SK-N-SH (cell line): Measurements from ENCODE around the gene RB1. TPM values are rescaled to one million over a fixed set of nuclear protein-coding genes. Genes with fewer than 3 reads are reported as not detected.

ENCODE experiments used
- CTCF ChIA-PET: fragments of 300-600, 350-600 bp; formaldehyde crosslinking; extraction: SDS; loops from one replicate; lab custom pipeline; 2021; lab: Yijun Ruan, JAX
- POLR2A ChIA-PET: fragments of 350-600 bp; sonication (Branson Sonifier 250); formaldehyde crosslinking; extraction: SDS; loops from one replicate; lab custom pipeline; 2020; ENCODE audit warnings: antibody characterized with exemption, inconsistent platforms; lab: Yijun Ruan, JAX
- DNase-seq: peaks from one replicate; pipeline ENCODE4 v3.0.0; 2012
- H2AFZ ChIP-seq: fragments of 200-600 bp; sonication (generic); 2 replicates; pipeline ENCODE4 v1.8.1; 2016; ENCODE audit warnings: antibody characterized with exemption, mild to moderate bottlenecking, low read depth
- H3F3A ChIP-seq: fragments of 200-600 bp; sonication (generic); replicated peaks from 2 replicates; pipeline ENCODE3; 2016; ENCODE audit warnings: antibody characterized with exemption, mild to moderate bottlenecking; ENCODE audit not compliant: insufficient read depth
- H3K27ac ChIP-seq, 2 experiments: fragments of 200-500 bp in 1 of 2; fragments of 200-600 bp in 1 of 2; sonication (Bioruptor generic) in 1 of 2; sonication (generic), shearing (Covaris generic) in 1 of 2; 2 replicates each; pipeline versions ENCODE4 v1.5.1 to v1.6.1; 2014 to 2016; ENCODE audit warnings: low read depth in 2 of 2, inconsistent platforms in 1 of 2, low read length in 1 of 2, mild to moderate bottlenecking in 1 of 2, mixed read lengths in 1 of 2
- H3K27me3 ChIP-seq: fragments of 200-600 bp; sonication (generic), shearing (Covaris generic); 2 replicates; pipeline ENCODE4 v1.6.1; 2016; ENCODE audit warnings: mixed run types; ENCODE audit not compliant: insufficient read depth
- H3K36me3 ChIP-seq, 2 experiments: fragments of 200-500 bp in 1 of 2; fragments of 200-600 bp in 1 of 2; sonication (Bioruptor generic) in 1 of 2; sonication (generic) in 1 of 2; replicated peaks in 1 of 2; 2 replicates each; pipeline versions ENCODE3 to v1.5.1; 2014 to 2016; ENCODE audit warnings: low read length in 1 of 2, mild to moderate bottlenecking in 1 of 2; ENCODE audit not compliant: insufficient read depth in 2 of 2, control insufficient read depth in 1 of 2
- H3K4me1 ChIP-seq, 2 experiments: fragments of 200-500 bp in 1 of 2; fragments of 200-600 bp in 1 of 2; sonication (Bioruptor generic) in 1 of 2; sonication (generic), shearing (Covaris generic) in 1 of 2; 2 replicates each; pipeline versions ENCODE4 v1.5.1 to v1.6.1; 2014 to 2016; ENCODE audit warnings: low read depth in 1 of 2, low read length in 1 of 2, mixed run types in 1 of 2; ENCODE audit not compliant: insufficient read depth in 2 of 2, control insufficient read depth in 1 of 2
- H3K4me2 ChIP-seq: fragments of 200-600 bp; sonication (generic), shearing (Covaris generic); 2 replicates; pipeline ENCODE4 v1.6.1; 2017; ENCODE audit warnings: mixed run types
- H3K4me3 ChIP-seq, 2 experiments: fragments of 200-500 bp in 1 of 2; fragments of 200-600 bp in 1 of 2; sonication (Bioruptor generic) in 1 of 2; sonication (generic), shearing (Covaris generic) in 1 of 2; 2 replicates each; pipeline versions ENCODE4 v1.5.1 to v1.8.1; 2014 to 2016; ENCODE audit warnings: low read depth in 2 of 2, inconsistent platforms in 1 of 2, low read length in 1 of 2, mild to moderate bottlenecking in 1 of 2, mixed read lengths in 1 of 2, moderate library complexity in 1 of 2
- H3K79me2 ChIP-seq: fragments of 200-600 bp; sonication (generic); 2 replicates; pipeline ENCODE4 v1.8.1; 2017; ENCODE audit warnings: mild to moderate bottlenecking; ENCODE audit not compliant: insufficient read depth
- H3K9ac ChIP-seq: fragments of 200-600 bp; sonication (generic); 2 replicates; pipeline ENCODE4 v1.6.1; 2017; ENCODE audit warnings: mixed run types
- H3K9me2 ChIP-seq: fragments of 200-600 bp; sonication (generic); 2 replicates; pipeline ENCODE4 v1.6.1; 2017; ENCODE audit warnings: mixed run types
- H3K9me3 ChIP-seq: fragments of 200-600 bp; sonication (generic); 2 replicates; pipeline ENCODE4 v1.6.1; 2017; ENCODE audit warnings: mixed run types, mild to moderate bottlenecking, moderate library complexity
- H4K20me1 ChIP-seq: fragments of 200-600 bp; sonication (generic); 2 replicates; pipeline ENCODE4 v1.6.1; 2017; ENCODE audit warnings: mild to moderate bottlenecking, mixed run types; ENCODE audit not compliant: insufficient read depth
- EP300 ChIP-seq, 2 experiments: IDR thresholded peaks; 2 replicates each; pipeline versions ENCODE4 v1.4.0 to v1.6.1; 2012; ENCODE audit warnings: borderline replicate concordance in 1 of 2, low read depth in 1 of 2, low read length in 1 of 2
- EZH2phosphoT487 ChIP-seq: fragments of 200-600 bp; sonication (generic); IDR thresholded peaks from 2 replicates; pipeline ENCODE4 v1.6.1; 2017; ENCODE audit warnings: low read depth, mixed run types, mild to moderate bottlenecking, antibody characterized with exemption, moderate library complexity, borderline replicate concordance
- GABPA ChIP-seq: IDR thresholded peaks from 2 replicates; pipeline ENCODE4 v1.4.0; 2012; ENCODE audit warnings: low read depth, mild to moderate bottlenecking
- MEF2A ChIP-seq: IDR thresholded peaks from 2 replicates; pipeline ENCODE4 v1.4.0; 2012; ENCODE audit warnings: low read depth, borderline replicate concordance
- NFIC ChIP-seq: IDR thresholded peaks from 2 replicates; pipeline ENCODE4 v1.4.0; 2012; ENCODE audit warnings: borderline replicate concordance
- POLR2AphosphoS5 ChIP-seq: IDR thresholded peaks from 2 replicates; pipeline ENCODE4 v1.6.1; 2012; ENCODE audit warnings: low read depth, low read length
- RFX5 ChIP-seq: IDR thresholded peaks from 2 replicates; pipeline ENCODE4 v1.6.1; 2012; ENCODE audit warnings: mild to moderate bottlenecking, improper control_type of control experiment, low read length
- RXRA ChIP-seq: IDR thresholded peaks from 2 replicates; pipeline ENCODE4 v1.4.0; 2012; ENCODE audit warnings: low read depth, mild to moderate bottlenecking, borderline replicate concordance
- SIN3A ChIP-seq: IDR thresholded peaks from 2 replicates; pipeline ENCODE4 v1.6.1; 2012; ENCODE audit warnings: low read depth, mild to moderate bottlenecking, low read length, moderate library complexity, borderline replicate concordance
- TAF1 ChIP-seq: IDR thresholded peaks from 2 replicates; pipeline ENCODE4 v1.6.1; 2012; ENCODE audit warnings: low read depth, mild to moderate bottlenecking, low read length, moderate library complexity, borderline replicate concordance
- YY1 ChIP-seq: IDR thresholded peaks from 2 replicates; pipeline ENCODE4 v1.4.0; 2012; ENCODE audit warnings: low read depth, mild to moderate bottlenecking
- WGBS: methylation state at CpG from one replicate; pipeline ENCODE4 v1.1.6; 2017; ENCODE audit warnings: low lambda C conversion rate; 5-methylcytosine and 5-hydroxymethylcytosine counted together
- polyA plus RNA-seq, 3 experiments: library from polyadenylated mRNA; depleted of rRNA; stranded (reverse); fragments of >200 nt; gene quantifications; 2 replicates each; pipeline ENCODE4 v1.2.3, GENCODE V29; 2012
- TF ChIP-seq, protein P1 (sequence below): IDR thresholded peaks from 2 replicates; pipeline ENCODE4 v1.4.0; 2012; ENCODE audit warnings: low read depth, borderline replicate concordance
- TF ChIP-seq, protein P2 (sequence below): IDR thresholded peaks from 2 replicates; pipeline ENCODE4; 2012
- TF ChIP-seq, protein P3 (sequence below): fragments of 150-350 bp; IDR thresholded peaks from 2 replicates; pipeline ENCODE4 v1.6.1; 2016; ENCODE audit warnings: mild to moderate bottlenecking, low read depth, low read length

The RB1 gene
- polyA plus RNA-seq, 1 of the 3 experiments (the other 2 are of a cell fraction), result 11.5 TPM

DNA sequence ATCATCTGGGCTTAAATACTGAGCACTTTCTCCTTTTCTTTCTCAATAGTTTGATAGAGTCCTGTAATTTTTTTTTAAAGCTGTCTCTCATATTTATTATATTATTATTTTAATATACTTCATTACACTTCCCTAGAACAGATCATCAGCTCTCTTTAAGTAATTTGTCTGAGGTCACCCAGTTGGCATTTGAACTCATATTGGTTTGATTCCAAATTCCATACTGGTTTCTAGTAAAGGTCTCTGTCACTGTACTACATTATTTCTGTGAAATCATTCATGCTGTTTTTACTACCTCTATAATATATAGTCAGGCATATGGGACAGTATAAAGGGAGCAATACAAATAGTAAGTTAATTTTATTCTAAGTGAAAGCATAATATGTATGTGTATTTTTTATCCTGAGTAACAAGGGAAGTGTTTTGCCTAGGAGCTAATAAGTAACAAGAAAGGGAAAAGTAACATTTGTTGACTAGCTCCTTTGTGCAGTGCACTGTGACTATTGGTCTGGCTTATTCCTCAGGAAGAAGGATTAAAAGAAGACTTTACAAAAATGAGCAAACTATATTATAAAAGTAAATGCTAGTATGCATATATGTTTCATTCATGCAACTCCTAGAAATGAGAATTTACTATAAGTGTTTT lies 95.0 kb downstream of the RB1 start:
- Histone ChIP-seq H3K4me3 (no peak overlapping the region), H3K79me2 (peaks cover 5% of the 10 kb centered on the region; the same call in 1 of the 2 replicates), H3F3A (peaks cover 18% of the 10 kb centered on the region), H3K9me2 (no peaks in the 10 kb centered on the region), H4K20me1 (no peaks in the 10 kb centered on the region), H3K9ac (no peak overlapping the region), H3K27ac (peak overlapping the region; percentile 30 to 39; a peak in 2 of 4 replicates), H3K36me3 (peaks cover 2 to 21% of the 10 kb centered on the region in 2 experiments), H3K4me1 (peaks cover 0 to 29% of the 10 kb centered on the region in 2 experiments; a peak in 3 of 4 replicates), H3K9me3 (no peaks in the 10 kb centered on the region), H3K4me2 (no peak overlapping the region), H3K27me3 (no peaks in the 10 kb centered on the region), H2AFZ (no peak overlapping the region)
- DNase-seq, result no peak
- CTCF ChIA-PET, result interaction anchor here (0.7 to 0.9 kb wide), 2 partner anchors 303 to 351 kb away, joined by 3 read pairs; no protein-coding TSS in a partner anchor
- POLR2A ChIA-PET, result no interaction called here
- no peak; the same call in 1 of the 2 replicates for TF ChIP-seq NFIC
- TF ChIP-seq RFX5, result no peak
- no peak for TF ChIP-seq TAF1
- TF ChIP-seq, protein P1, sequence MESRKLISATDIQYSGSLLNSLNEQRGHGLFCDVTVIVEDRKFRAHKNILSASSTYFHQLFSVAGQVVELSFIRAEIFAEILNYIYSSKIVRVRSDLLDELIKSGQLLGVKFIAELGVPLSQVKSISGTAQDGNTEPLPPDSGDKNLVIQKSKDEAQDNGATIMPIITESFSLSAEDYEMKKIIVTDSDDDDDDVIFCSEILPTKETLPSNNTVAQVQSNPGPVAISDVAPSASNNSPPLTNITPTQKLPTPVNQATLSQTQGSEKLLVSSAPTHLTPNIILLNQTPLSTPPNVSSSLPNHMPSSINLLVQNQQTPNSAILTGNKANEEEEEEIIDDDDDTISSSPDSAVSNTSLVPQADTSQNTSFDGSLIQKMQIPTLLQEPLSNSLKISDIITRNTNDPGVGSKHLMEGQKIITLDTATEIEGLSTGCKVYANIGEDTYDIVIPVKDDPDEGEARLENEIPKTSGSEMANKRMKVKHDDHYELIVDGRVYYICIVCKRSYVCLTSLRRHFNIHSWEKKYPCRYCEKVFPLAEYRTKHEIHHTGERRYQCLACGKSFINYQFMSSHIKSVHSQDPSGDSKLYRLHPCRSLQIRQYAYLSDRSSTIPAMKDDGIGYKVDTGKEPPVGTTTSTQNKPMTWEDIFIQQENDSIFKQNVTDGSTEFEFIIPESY, result no peak
- TF ChIP-seq EZH2phosphoT487, result no peak
- no peak for TF ChIP-seq GABPA
- TF ChIP-seq, protein P2, sequence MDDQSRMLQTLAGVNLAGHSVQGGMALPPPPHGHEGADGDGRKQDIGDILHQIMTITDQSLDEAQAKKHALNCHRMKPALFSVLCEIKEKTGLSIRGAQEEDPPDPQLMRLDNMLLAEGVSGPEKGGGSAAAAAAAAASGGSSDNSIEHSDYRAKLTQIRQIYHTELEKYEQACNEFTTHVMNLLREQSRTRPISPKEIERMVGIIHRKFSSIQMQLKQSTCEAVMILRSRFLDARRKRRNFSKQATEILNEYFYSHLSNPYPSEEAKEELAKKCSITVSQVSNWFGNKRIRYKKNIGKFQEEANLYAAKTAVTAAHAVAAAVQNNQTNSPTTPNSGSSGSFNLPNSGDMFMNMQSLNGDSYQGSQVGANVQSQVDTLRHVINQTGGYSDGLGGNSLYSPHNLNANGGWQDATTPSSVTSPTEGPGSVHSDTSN, result no peak
- TF ChIP-seq POLR2AphosphoS5, result no peak

DNA sequence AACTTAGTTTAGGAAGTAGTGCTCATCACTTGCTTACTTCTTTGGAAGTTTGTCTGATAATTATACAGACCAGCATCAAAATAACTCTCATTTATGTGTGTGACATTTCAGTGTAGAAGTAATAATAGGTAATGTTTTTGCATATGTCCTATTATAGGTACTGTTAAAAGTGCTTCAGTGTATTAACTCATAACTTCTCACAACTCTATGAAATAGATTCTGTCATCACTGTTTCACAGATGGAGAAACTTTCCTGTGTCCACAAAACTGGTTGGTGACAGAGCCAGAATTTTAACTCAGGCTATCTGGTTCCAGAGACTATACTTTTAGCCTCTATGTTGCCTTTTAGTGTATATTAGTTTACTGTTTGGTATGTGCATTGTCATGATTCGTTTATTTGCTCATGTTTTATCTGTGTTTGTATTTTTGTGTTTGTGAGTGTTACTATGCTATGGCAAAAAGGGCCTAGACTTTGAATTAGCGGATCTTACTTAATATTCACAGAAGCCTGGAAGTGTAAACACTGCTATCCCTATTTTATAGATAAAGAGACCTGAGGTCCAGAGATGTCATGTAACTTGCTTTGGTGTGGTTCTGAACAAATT lies 96.6 kb downstream of the RB1 start:
- Histone ChIP-seq H3K9me3 (no peaks in the 10 kb centered on the region), H3K27ac (peak overlapping the region; percentile 29 to 79; a peak in 3 of 4 replicates), H3F3A (peaks cover 18% of the 10 kb centered on the region), H3K4me1 (peaks cover 0 to 29% of the 10 kb centered on the region in 2 experiments; a peak in 3 of 4 replicates), H2AFZ (no peak overlapping the region), H4K20me1 (no peaks in the 10 kb centered on the region), H3K4me2 (no peak overlapping the region), H3K36me3 (peaks cover 0 to 8% of the 10 kb centered on the region in 2 experiments), H3K4me3 (no peak overlapping the region), H3K79me2 (0 out of 2 replicates have a peak, but pooled peaks cover 2% of the 10 kb centered on the region), H3K9me2 (no peaks in the 10 kb centered on the region), H3K9ac (no peak overlapping the region), H3K27me3 (no peaks in the 10 kb centered on the region)
- CTCF ChIA-PET, result no interaction called here
- POLR2A ChIA-PET, result no interaction called here
- 89% methylated on average over 2 of the region's 2 CpGs for WGBS
- DNase-seq, result no peak
- TF ChIP-seq, protein P1, result no peak
- TF ChIP-seq MEF2A (no peak), RFX5 (no peak), EP300 (IDR thresholded peaks at IDR 0.05; ENCODE audit: borderline replicate concordance in 1 of 2, low read depth in 1 of 2, low read length in 1 of 2) (no peak), YY1 (no peak), RXRA (no peak), SIN3A (no peak)
- TF ChIP-seq, protein P2, result no peak
- TF ChIP-seq, protein P3, sequence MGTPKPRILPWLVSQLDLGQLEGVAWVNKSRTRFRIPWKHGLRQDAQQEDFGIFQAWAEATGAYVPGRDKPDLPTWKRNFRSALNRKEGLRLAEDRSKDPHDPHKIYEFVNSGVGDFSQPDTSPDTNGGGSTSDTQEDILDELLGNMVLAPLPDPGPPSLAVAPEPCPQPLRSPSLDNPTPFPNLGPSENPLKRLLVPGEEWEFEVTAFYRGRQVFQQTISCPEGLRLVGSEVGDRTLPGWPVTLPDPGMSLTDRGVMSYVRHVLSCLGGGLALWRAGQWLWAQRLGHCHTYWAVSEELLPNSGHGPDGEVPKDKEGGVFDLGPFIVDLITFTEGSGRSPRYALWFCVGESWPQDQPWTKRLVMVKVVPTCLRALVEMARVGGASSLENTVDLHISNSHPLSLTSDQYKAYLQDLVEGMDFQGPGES, result no peak
